ENCODE measurements around the gene SAMSN1. TPM values are rescaled to one million over a fixed set of nuclear protein-coding genes. Genes with fewer than 3 reads are reported as not detected.

Gene SAMSN1
- total and polyA plus RNA-seq, 9 of the 15 experiments (the other 6 are each of a cell fraction or from before 2014, with no cell fraction given), result 101 to 223 (median 159) TPM

DNA sequence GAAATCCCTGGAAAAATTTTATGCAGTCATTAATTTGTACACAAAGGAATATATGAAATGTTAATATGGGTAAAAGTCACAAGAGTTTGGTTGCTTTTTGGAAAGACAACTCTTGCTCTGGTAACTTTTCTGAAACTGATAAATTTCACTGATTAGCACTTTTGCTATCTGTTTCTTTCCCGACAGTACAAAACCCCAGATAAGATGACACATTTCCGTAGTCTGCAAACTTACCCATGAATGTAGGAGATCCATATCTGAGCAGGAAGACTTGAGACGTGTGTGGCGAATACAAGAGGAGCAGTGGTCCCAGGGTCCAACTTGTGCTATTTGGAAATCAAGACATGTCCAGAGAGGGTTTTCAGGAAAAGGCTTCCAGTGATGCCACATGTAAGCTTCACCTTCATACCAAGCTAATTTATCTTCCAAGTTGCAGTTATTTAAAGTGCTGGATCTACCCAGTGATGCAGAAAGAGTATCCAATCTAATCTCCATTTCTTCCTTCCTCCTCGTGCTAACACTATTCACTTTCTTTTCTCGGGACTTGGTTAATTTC, 35.9 kb upstream of the SAMSN1 start (continued):
- TF ChIP-seq, protein P1, sequence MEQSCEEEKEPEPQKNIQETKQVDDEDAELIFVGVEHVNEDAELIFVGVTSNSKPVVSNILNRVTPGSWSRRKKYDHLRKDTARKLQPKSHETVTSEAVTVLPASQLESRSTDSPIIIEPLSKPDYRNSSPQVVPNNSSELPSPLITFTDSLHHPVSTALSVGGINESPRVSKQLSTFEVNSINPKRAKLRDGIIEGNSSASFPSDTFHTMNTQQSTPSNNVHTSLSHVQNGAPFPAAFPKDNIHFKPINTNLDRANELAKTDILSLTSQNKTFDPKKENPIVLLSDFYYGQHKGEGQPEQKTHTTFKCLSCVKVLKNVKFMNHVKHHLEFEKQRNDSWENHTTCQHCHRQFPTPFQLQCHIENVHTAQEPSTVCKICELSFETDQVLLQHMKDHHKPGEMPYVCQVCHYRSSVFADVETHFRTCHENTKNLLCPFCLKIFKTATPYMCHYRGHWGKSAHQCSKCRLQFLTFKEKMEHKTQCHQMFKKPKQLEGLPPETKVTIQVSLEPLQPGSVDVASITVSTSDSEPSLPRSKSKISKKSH (CRISPR knock-in tag; IDR thresholded peaks at IDR 0.05), result no peak
- peak; percentile 44; the same call in 1 of the 2 replicates for TF ChIP-seq MBD2 (IDR thresholded peaks at IDR 0.05; ENCODE audit: borderline replicate concordance, low read depth)
- TF ChIP-seq, protein P2, sequence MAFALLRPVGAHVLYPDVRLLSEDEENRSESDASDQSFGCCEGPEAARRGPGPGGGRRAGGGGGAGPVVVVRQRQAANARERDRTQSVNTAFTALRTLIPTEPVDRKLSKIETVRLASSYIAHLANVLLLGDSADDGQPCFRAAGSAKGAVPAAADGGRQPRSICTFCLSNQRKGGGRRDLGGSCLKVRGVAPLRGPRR (CRISPR knock-in tag; IDR thresholded peaks at IDR 0.05), result no peak
- peak; percentile 40; the same call in 1 of the 2 replicates for TF ChIP-seq PML (IDR thresholded peaks at IDR 0.05; ENCODE audit: low read length)
- TF ChIP-seq, protein P3, sequence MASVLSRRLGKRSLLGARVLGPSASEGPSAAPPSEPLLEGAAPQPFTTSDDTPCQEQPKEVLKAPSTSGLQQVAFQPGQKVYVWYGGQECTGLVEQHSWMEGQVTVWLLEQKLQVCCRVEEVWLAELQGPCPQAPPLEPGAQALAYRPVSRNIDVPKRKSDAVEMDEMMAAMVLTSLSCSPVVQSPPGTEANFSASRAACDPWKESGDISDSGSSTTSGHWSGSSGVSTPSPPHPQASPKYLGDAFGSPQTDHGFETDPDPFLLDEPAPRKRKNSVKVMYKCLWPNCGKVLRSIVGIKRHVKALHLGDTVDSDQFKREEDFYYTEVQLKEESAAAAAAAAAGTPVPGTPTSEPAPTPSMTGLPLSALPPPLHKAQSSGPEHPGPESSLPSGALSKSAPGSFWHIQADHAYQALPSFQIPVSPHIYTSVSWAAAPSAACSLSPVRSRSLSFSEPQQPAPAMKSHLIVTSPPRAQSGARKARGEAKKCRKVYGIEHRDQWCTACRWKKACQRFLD (CRISPR knock-in tag; IDR thresholded peaks at IDR 0.05), result no peak
- TF ChIP-seq HDAC8 (tag; IDR thresholded peaks at IDR 0.05), result no peak
- no peak for TF ChIP-seq MAZ (CRISPR knock-in tag; conservative IDR thresholded peaks at IDR 0.05 in 1 of 2, IDR thresholded peaks at IDR 0.05 in 1 of 2)
- TF ChIP-seq ZNF764 (CRISPR knock-in tag; IDR thresholded peaks at IDR 0.05; ENCODE audit: low read depth), result no peak
- TF ChIP-seq CEBPB (tag; IDR thresholded peaks at IDR 0.05), result no peak
- no peak for TF ChIP-seq ZNF77 (CRISPR knock-in tag; IDR thresholded peaks at IDR 0.05)
- no peak for TF ChIP-seq WHSC1 (IDR thresholded peaks at IDR 0.05; ENCODE audit: low read length)
- TF ChIP-seq ZBTB8A (IDR thresholded peaks at IDR 0.05; ENCODE audit: partially characterized antibody), result no peak
- no peak for TF ChIP-seq RBM17 (IDR thresholded peaks at IDR 0.05; ENCODE audit: borderline replicate concordance, low read depth, low read length)
- peak; percentile 59 for TF ChIP-seq RBFOX2 (IDR thresholded peaks at IDR 0.05; ENCODE audit: low read depth, low read length)
- no peak for TF ChIP-seq CREBBP (IDR thresholded peaks at IDR 0.05; ENCODE audit: low read depth, low read length)
- TF ChIP-seq DMBX1 (CRISPR knock-in tag; IDR thresholded peaks at IDR 0.05; ENCODE audit: borderline replicate concordance), result peak; percentile 34; the same call in 1 of the 2 replicates

Data from K562 (cell line).